Endodermal cell (in vitro differentiated cells): Measurements from ENCODE around the gene KIFBP. TPM values are rescaled to one million over a fixed set of nuclear protein-coding genes. Genes with fewer than 3 reads are reported as not detected.

Source experiments
- DNase-seq: peaks from one replicate; pipeline ENCODE4 v3.0.0-alpha.2; 2017
- H3K27ac ChIP-seq: 2 replicates; pipeline ENCODE4 v1.5.1; 2013; ENCODE audit warnings: mild to moderate bottlenecking, low read depth, low read length, moderate library complexity
- H3K27me3 ChIP-seq: 2 replicates; pipeline ENCODE4 v1.6.1; 2013; ENCODE audit warnings: mild to moderate bottlenecking, low read length, moderate library complexity; ENCODE audit not compliant: insufficient read depth, control insufficient read depth, poor library complexity, severe bottlenecking
- H3K36me3 ChIP-seq: 2 replicates; pipeline ENCODE4 v1.7.0; 2013; ENCODE audit warnings: mild to moderate bottlenecking, low read length, moderate library complexity; ENCODE audit not compliant: control insufficient read depth, insufficient read depth
- H3K4me1 ChIP-seq: one replicate; pipeline ENCODE4 v1.7.0; 2013; ENCODE audit warnings: low read length; ENCODE audit not compliant: control insufficient read depth, insufficient read depth
- H3K4me3 ChIP-seq: 2 replicates; pipeline ENCODE4 v1.5.1; 2013; ENCODE audit warnings: mild to moderate bottlenecking, low read length, moderate library complexity
- H3K9ac ChIP-seq: 2 replicates; pipeline ENCODE4 v1.6.1; 2013; ENCODE audit warnings: mild to moderate bottlenecking, low read length, moderate library complexity; ENCODE audit not compliant: poor library complexity, severe bottlenecking; ENCODE audit errors: extremely low read depth
- H3K9me3 ChIP-seq: 2 replicates; pipeline ENCODE4 v1.6.1; 2013; ENCODE audit warnings: mild to moderate bottlenecking, low read length, moderate library complexity; ENCODE audit not compliant: control insufficient read depth
- H3K27ac Mint-ChIP-seq: 2 replicates; pipeline ENCODE4 v1.8.0; 2020; ENCODE audit warnings: mixed read lengths
- H3K27me3 Mint-ChIP-seq: 2 replicates; pipeline ENCODE4 v1.8.0; 2021; ENCODE audit warnings: mild to moderate bottlenecking, mixed read lengths; ENCODE audit not compliant: insufficient read depth
- H3K36me3 Mint-ChIP-seq: 2 replicates; pipeline ENCODE4 v1.8.0; 2020; ENCODE audit warnings: low read depth, mixed read lengths
- H3K4me1 Mint-ChIP-seq: 2 replicates; pipeline ENCODE4 v1.8.0; 2020; ENCODE audit warnings: mixed read lengths
- H3K4me3 Mint-ChIP-seq: 2 replicates; pipeline ENCODE4 v1.8.0; 2020; ENCODE audit warnings: mild to moderate bottlenecking, moderate library complexity, mixed read lengths
- H3K9me3 Mint-ChIP-seq: 2 replicates; pipeline ENCODE4 v1.8.0; 2020; ENCODE audit warnings: mild to moderate bottlenecking, mixed read lengths
- WGBS, 2 experiments: methylation state at CpG; one replicate each; pipeline versions ENCODE4 v1.1.5 to v1.1.7; 2013; ENCODE audit warnings: missing lambda C conversion rate in 2 of 2, mixed read lengths in 1 of 2; ENCODE audit not compliant: insufficient coverage in 1 of 2, insufficient read length in 1 of 2; 5-methylcytosine and 5-hydroxymethylcytosine counted together
- total RNA-seq, 2 donors: library from RNA; stranded (reverse); fragmentation: NEBNext Ultra II Directional in 1 of 2; extraction: Animal tissue kit (Norgen Biotek cat#: 25700) in 1 of 2; gene quantifications; 2 replicates in 1 of 2; 3 replicates in 1 of 2; pipeline ENCODE4 v1.2.1, GENCODE V29; 2021
- TF ChIP-seq, protein P1 (sequence below): fragments of 200-600 bp; sonication (generic); conservative IDR thresholded peaks from 2 replicates; pipeline ENCODE4 v1.5.0; 2021; ENCODE audit warnings: antibody characterized with exemption, mild to moderate bottlenecking

Gene KIFBP
- total RNA-seq, 2 donors from 2014 or later = 36.4 to 36.8 TPM

DNA sequence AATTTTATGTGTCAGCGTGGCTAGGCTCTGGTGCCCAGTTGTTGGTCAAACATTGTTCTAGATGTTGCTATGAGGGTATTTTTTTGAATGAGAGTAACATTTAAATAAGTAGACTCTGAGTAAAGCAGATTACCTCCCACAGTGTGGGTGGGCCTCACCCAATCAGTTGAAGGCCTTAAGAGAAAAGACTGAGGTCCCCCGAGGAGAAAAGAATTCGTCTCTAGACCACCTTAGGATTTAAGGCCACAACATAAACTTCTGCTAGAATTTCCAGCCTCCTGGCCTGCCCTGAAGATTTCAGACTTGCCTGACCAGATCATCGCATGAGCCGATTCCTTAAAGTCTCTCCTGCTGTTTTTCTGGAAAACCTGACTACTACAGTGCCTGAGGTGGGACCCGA lies 54.2 kb downstream of the KIFBP start:
- no peaks in the 10 kb centered on the region for H3K4me1 ChIP-seq
- Mint-ChIP-seq H3K9me3 (no peaks in the 10 kb centered on the region), H3K27ac (no peak overlapping the region), H3K4me3 (no peak overlapping the region), H3K4me1 (no peaks in the 10 kb centered on the region), H3K36me3 (no peaks in the 10 kb centered on the region), H3K27me3 (peaks cover 8% of the 10 kb centered on the region)
- H3K9me3 ChIP-seq = no peaks in the 10 kb centered on the region
- no peaks in the 10 kb centered on the region for H3K36me3 ChIP-seq
- no peak overlapping the region for H3K4me3 ChIP-seq
- no peak overlapping the region for H3K9ac ChIP-seq
- no peaks in the 10 kb centered on the region for H3K27me3 ChIP-seq
- no peak overlapping the region for H3K27ac ChIP-seq
- DNase-seq = no peak
- TF ChIP-seq, protein P1, sequence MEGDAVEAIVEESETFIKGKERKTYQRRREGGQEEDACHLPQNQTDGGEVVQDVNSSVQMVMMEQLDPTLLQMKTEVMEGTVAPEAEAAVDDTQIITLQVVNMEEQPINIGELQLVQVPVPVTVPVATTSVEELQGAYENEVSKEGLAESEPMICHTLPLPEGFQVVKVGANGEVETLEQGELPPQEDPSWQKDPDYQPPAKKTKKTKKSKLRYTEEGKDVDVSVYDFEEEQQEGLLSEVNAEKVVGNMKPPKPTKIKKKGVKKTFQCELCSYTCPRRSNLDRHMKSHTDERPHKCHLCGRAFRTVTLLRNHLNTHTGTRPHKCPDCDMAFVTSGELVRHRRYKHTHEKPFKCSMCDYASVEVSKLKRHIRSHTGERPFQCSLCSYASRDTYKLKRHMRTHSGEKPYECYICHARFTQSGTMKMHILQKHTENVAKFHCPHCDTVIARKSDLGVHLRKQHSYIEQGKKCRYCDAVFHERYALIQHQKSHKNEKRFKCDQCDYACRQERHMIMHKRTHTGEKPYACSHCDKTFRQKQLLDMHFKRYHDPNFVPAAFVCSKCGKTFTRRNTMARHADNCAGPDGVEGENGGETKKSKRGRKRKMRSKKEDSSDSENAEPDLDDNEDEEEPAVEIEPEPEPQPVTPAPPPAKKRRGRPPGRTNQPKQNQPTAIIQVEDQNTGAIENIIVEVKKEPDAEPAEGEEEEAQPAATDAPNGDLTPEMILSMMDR = no peak
- 91 to 93% methylated on average over 5 to 6 of the region's 6 CpGs for WGBS, 2 experiments

- Mint-ChIP-seq H3K4me3 (no peak overlapping the region), H3K27me3 (peaks cover 8% of the 10 kb centered on the region), H3K4me1 (no peaks in the 10 kb centered on the region), H3K27ac (no peak overlapping the region), H3K36me3 (no peaks in the 10 kb centered on the region), H3K9me3 (no peaks in the 10 kb centered on the region)
- Histone ChIP-seq H3K4me3 (no peak overlapping the region), H3K9me3 (no peaks in the 10 kb centered on the region), H3K27me3 (no peaks in the 10 kb centered on the region), H3K4me1 (no peaks in the 10 kb centered on the region), H3K36me3 (no peaks in the 10 kb centered on the region), H3K9ac (no peak overlapping the region), H3K27ac (no peak overlapping the region)
- 87 to 91% methylated on average over 8 to 9 of the region's 10 CpGs for WGBS, 2 experiments
- TF ChIP-seq, protein P1 = no peak
- no peak for DNase-seq
These were observed 55.4 kb downstream of the KIFBP start for GRCh38 chr10:69043931-69044531.

DNA sequence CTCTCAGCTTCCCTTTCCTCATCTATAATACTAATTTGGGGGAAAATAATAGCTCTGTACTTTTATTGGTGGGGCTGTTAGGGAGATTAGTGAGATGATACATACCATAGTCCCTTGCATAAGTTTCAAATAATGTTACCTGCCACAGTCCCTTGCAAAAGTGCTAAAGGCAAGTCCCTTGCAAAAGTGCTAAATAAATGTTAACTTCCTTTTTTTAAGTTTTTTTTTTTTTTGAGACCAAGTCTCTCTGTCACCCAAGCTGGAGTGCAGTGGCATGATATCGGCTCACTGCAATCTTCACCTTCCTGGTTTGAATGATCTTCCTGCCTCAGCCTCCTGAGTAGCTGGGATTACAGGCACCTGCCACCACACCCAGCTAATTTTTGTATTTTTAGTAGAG lies 55.9 kb downstream of the KIFBP start:
- Mint-ChIP-seq H3K27ac (no peak overlapping the region), H3K36me3 (no peaks in the 10 kb centered on the region), H3K4me3 (no peak overlapping the region), H3K9me3 (no peaks in the 10 kb centered on the region), H3K27me3 (peaks cover 8% of the 10 kb centered on the region), H3K4me1 (no peaks in the 10 kb centered on the region)
- WGBS, 2 experiments = 89 to 93% methylated on average over 1 of the region's 1 CpG
- TF ChIP-seq, protein P1 = no peak
- no peaks in the 10 kb centered on the region for H3K9me3 ChIP-seq
- H3K4me1 ChIP-seq = no peaks in the 10 kb centered on the region
- no peaks in the 10 kb centered on the region for H3K27me3 ChIP-seq
- no peak overlapping the region for H3K9ac ChIP-seq
- H3K4me3 ChIP-seq = no peak overlapping the region
- no peak for DNase-seq
- no peak overlapping the region for H3K27ac ChIP-seq
- H3K36me3 ChIP-seq = no peaks in the 10 kb centered on the region
